Measurements from ENCODE around the gene DIP2C. TPM values are rescaled to one million over a fixed set of nuclear protein-coding genes. Genes with fewer than 3 reads are reported as not detected.
"Not testable (repeated sequence)": the region's sequence is repeated elsewhere in the genome, so short reads cannot be mapped to it uniquely, and the experiment has no call there.

DIP2C gene
- polyA plus RNA-seq, 1 donor: 37.7 TPM

- DNase-seq: no peak
These were observed 401.7 kb downstream of the DIP2C start for GRCh38 chr10:287814-288213.

DNA sequence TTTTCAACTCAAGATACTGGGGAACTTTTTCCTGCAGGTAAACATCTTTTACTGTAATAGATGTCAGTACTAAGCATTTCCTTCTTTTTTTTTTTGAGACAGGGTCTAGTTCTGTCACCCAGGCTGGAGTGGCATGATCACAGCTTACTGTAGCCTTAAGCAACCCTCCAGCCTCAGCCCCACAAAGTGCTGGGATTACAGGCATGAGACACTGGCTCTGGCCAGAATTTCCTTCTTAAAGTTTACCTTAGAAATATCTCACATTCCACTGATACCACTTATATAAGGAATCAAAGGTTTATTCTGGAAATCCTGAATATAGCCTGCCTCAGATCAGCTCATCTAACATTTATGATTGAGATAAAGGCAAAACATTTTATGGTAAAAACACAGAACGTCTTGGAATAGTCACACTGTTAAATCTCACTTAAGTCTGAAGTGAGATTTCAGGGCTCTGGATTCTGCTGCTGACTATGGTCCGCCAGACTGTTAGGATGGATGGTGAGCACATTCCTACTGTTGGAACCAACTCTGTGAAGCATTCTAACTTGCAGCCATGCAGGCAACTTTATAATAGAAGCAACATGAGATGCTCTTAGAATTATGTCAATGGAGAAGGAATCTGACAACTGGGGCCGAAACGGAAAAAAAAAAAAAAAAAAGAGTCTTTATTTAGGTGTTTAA is 402.3 kb downstream of the DIP2C start:
- no peak for DNase-seq

GRCh38 chr10:285216-285615 is 404.3 kb downstream of the DIP2C start:
- DNase-seq: no peak

- no peak for DNase-seq
These were observed 405.5 kb downstream of the DIP2C start for GRCh38 chr10:283916-284356.

DNA sequence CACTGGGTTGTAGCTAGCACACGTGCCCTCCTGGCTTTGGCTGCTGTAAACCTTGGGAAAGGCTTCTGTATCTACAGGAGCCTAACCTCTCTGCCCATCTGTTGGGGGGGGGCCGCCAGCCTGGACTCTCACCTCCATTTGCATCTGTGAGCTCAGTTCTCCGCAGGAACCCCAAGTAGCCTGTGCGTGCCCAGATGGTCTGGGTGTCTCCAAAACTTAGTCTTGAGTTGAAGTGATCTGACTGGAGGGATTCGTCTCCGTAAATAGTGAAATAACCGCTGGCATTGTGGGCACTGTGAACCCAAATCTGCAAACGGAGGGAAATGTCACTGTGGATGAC is 406.4 kb downstream of the DIP2C start:
- no peak for DNase-seq

GRCh38 chr10:282294-283139 is 407.0 kb downstream of the DIP2C start:
- no peak for DNase-seq

DNA sequence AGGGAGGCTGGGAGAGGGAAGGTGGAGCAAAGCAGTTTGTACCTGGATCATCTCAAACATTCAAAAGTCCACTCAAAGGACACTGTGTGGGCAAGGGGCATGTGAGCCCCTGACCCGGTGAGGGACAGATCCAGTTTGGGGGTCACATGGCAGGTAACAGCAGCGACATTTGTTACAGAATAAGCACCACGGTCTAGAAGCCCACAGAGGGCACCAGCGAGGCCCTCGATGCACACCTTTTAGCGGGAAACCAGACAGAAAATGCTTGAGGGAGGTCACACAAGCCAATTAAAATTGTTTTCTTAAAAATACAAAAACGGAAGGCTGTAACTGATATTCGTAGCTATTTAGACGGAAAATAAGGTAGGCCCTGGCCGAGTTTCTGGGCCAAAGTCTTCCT is 409.8 kb downstream of the DIP2C start:
- no peak for DNase-seq

DNA sequence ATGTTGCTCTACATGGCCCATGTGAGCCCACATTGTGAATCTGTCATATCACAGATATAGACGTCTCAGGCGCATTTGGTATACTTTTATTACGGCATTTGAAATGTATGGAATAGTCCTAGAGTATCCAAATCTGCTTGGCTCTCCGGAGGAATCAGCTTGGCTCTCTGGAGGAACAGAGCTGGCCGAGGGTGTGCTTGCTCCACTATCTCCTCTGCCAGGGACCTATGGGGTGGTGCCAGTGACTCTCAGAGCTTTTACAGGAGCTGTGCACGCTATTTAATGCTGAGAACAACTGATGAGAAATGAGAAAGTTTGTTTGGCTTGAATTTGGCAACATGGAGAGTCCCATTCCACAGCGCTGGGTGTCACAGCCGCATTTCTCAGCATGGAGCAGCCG is 410.2 kb downstream of the DIP2C start:
- DNase-seq: no peak

DNA sequence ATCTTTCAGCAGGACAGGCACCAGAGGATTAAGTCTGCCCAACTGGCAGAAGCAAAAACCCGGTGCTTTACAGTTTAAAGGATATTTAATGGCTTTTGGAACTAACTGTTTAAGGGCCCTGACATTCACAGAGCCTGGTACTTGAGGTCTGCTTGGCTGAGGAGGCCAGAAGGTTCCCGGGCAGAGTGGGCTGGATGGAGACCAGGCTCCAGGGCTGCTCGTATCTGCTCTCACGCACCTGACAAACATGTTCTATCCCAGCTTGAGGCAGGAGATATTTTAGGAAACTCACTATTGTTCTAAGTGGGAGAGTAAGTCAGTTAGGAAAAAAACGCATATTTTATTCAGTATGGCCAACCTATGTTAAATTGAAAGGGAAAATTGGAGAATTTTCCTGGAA is 410.8 kb downstream of the DIP2C start:
- no peak for DNase-seq

DNA sequence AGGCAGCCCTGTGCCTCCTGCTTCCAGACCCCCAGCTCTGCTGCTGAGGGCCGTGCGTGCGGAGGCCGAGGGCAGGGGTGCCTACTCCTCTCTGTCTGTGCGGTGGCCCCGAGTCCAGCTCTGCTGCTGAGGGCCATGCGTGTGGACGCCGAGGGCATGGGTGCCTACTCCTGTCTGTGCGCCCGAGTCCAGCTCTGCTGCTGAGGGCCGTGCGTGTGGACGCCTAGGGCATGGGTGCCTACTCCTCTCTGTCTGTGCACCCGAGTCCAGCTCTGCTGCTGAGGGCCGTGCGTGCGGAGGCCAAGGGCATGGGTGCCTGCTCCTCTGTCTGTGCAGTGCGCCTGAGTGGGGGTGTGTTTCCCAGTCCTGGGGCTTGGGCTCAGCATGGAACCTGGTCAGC is 411.5 kb downstream of the DIP2C start:
- no peak for DNase-seq

DNA sequence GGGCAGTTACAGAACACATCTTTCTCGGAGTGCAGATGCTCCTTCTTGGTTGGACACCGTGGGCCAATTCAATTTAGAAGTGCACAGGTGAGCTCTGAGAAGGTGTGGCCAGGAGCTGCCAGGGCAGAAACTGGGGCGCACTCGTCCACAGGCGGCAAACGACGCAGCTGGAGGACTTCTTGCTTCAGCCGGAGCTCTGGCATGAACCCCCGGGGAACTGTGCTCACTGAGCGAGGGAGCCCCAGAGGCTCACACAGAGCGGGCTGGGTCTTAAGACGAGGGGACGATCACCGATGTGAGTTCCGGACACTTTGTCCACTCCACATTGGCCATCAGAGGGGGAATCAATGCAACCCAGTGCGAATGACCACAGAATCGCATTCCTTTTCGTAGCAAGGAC is 413.8 kb downstream of the DIP2C start:
- DNase-seq: no peak

DNA sequence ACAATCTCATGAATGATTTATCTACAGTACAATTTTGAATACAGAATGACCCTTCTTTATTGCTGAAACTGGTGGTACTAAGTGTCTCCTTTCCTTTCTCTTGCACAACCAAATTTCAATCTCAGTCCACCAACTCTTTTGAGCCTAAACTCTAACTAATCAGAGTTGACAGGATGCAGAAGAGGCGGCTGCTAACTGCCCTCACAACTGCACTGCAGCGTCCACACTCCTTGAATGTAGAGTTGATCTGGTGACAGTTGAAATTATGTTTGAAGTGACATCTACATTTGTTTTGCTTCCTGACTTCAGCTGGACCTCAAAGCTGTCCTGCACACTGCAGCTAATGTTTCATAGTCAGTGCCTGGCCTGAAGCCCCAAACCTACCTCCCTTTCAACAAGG is 414.6 kb downstream of the DIP2C start:
- DNase-seq: no peak

GRCh38 chr10:273088-273487 is 416.4 kb downstream of the DIP2C start:
- DNase-seq: no peak

- no peak for DNase-seq
These were observed 417.7 kb downstream of the DIP2C start for GRCh38 chr10:271722-272121.

DNA sequence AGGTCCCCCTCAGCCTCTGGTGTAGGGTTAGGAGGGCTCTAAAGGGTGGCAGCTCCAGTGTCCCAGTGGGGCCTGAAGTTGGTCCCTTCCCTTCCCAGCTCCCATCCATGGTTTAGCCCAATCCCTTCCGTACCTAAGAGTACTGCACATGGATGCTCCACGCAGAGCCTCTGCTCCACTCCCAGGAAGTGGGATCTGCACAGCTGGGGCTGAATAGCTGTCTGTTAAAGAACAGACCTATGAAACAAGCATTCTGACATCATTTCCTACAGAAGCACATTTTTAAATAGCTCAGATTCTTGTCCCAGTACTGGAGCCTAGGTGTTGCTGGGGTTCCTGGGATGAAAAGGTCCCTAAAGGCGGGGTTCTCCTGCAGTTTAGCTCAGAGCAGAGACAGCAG is 418.3 kb downstream of the DIP2C start:
- DNase-seq: no peak

GRCh38 chr10:269440-270074 is 419.9 kb downstream of the DIP2C start:
- no peak for DNase-seq

GRCh38 chr10:267705-268104 is 421.8 kb downstream of the DIP2C start:
- no peak for DNase-seq

GRCh38 chr10:266974-267425 is 422.5 kb downstream of the DIP2C start:
- DNase-seq: no peak

DNA sequence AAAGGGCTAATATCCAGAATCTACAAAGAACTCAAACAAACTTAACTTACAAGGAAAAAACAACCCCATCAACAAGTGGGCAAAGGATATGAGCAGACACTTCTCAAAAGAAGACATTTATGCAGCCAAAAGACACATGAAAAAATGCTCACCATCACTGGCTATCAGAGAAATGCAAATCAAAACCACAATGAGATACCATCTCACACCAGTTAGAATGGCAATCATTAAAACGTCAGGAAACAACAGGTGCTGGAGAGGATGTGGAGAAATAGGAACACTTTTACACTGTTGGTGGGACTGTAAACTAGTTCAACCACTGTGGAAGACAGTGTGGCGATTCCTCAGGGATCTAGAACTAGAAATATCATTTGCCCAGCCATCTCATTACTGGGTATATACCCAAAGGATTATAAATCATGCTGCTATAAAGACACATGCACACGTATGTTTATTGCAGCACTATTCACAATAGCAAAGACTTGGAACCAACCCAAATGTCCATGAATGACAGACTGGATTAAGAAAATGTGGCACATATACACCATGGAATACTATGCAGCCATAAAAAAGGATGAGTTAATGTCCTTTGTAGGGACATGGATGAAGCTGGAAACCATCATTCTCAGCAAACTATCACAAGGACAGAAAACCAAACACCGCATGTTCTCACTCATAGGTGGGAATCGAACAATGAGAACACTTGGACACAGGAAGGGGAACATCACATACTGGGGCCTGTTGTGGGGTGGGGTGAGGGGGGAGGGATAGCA is 423.5 kb downstream of the DIP2C start:
- DNase-seq: not testable (repeated sequence)

DNA sequence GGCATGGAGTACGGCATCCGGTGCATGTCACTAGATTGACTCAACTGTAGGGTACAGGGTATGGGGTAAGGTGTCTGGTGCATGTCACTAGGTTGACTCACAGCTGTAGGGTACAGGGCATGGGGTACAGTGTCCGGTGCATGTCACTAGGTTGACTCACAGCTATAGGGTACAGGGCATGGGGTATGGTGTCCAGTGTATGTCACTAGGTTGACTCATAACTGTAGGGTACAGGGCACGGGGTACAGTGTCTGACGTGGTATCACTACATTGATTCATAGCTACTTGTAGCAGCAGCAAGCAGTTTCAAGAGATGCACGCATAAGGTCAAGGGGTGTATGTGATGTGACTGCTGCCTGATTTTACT is 424.4 kb downstream of the DIP2C start:
- DNase-seq: not testable (repeated sequence)

GRCh38 chr10:264160-265073 is 425.1 kb downstream of the DIP2C start:
- DNase-seq: not testable (repeated sequence)

Measured in hindlimb muscle (tissue), 1 donor.